Measurements from ENCODE around the gene COL5A1.
A peak's percentile ranks its signal among the peaks of the same experiment; 100 is the strongest.

COL5A1 gene

GRCh38 chr9:134757216-134757975, 115.8 kb downstream of the COL5A1 start:
- no peak for TF ChIP-seq CTCF (IDR thresholded peaks at IDR 0.05; ENCODE audit: insufficient read depth, low read depth, low read length, missing control alignments)
- no peak for DNase-seq (ENCODE audit: low read depth)
- no peak overlapping the region for H3K4me3 ChIP-seq (ENCODE audit: low read depth, low read length)

DNA sequence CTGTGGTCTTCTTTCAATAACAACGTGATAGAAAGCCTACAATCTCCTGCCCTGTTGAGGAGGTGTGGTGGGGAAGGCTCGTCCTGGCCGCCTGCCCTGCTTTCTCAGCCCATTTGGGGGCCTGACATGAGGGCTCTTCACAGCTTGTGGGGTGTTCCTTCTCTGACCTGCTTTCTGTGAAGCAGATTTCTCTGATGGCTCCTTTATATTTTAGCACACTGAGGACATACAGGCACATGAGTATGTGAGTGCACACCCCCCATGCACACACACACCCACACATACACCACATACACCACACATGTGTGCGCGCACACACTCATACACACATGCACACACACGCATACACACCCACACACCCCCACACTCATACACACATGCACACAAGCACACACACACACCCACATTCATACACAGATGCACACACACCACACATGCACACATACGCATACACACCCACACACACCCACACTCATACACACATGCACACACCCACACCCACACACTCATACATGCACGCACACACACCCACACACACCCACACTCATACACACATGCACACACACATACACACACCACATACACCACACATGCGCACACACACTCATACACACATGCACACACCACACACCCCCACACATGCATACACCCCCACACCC, 117.5 kb downstream of the COL5A1 start:
- no peak for DNase-seq (ENCODE audit: low read depth)
- no peak overlapping the region for H3K4me3 ChIP-seq (ENCODE audit: low read depth, low read length)
- TF ChIP-seq CTCF (IDR thresholded peaks at IDR 0.05; ENCODE audit: insufficient read depth, low read depth, low read length, missing control alignments), result no peak

GRCh38 chr9:134759913-134760312, 118.3 kb downstream of the COL5A1 start:
- H3K4me3 ChIP-seq (ENCODE audit: low read depth, low read length), result no peak overlapping the region
- DNase-seq (ENCODE audit: low read depth), result no peak
- no peak for TF ChIP-seq CTCF (IDR thresholded peaks at IDR 0.05; ENCODE audit: insufficient read depth, low read depth, low read length, missing control alignments)

- TF ChIP-seq CTCF (IDR thresholded peaks at IDR 0.05; ENCODE audit: insufficient read depth, low read depth, low read length, missing control alignments), result no peak
- no peak overlapping the region for H3K4me3 ChIP-seq (ENCODE audit: low read depth, low read length)
- no peak for DNase-seq (ENCODE audit: low read depth)
These were observed 119.3 kb downstream of the COL5A1 start for GRCh38 chr9:134760750-134761420.

GRCh38 chr9:134764473-134765269, 123.1 kb downstream of the COL5A1 start:
- no peak overlapping the region for H3K4me3 ChIP-seq (ENCODE audit: low read depth, low read length)
- no peak for DNase-seq (ENCODE audit: low read depth)
- no peak for TF ChIP-seq CTCF (IDR thresholded peaks at IDR 0.05; ENCODE audit: insufficient read depth, low read depth, low read length, missing control alignments)

DNA sequence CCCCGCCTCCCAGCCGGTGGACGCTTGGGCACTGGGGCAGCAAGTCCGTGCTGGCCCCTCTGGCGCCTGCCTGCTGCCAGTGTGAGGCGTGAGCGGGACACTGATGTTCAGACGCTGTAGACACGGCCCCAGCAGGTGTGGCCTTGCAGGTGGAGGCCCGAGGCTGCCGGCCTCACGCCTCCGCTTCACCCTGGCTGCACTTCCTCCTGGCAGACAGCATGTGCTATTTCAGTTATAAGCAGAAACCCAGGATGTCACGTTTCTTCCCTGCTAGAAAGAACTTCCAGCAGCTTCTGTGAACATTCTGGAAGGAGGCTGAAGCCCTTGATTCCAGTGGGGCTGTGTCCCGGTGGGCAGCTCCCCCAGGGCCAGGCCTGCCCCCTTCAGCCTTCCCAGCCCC, 124.2 kb downstream of the COL5A1 start:
- no peak overlapping the region for H3K4me3 ChIP-seq (ENCODE audit: low read depth, low read length)
- DNase-seq (ENCODE audit: low read depth), result peak; percentile 25
- TF ChIP-seq CTCF (IDR thresholded peaks at IDR 0.05; ENCODE audit: insufficient read depth, low read depth, low read length, missing control alignments), result no peak

All from GM12865 (cell line).